HL-60 (cell line): Measurements from ENCODE around the gene C16orf95.

Experiments
- CTCF ChIP-seq: IDR thresholded peaks from one replicate; pipeline ENCODE4 v1.5.1; 2011; ENCODE audit warnings: low read length, control low read depth, inconsistent platforms; ENCODE audit not compliant: insufficient read depth
- POLR2AphosphoS5 ChIP-seq: IDR thresholded peaks from 2 replicates; pipeline ENCODE4 v1.6.1; 2012; ENCODE audit warnings: low read depth
- SPI1 ChIP-seq: IDR thresholded peaks from 2 replicates; pipeline ENCODE4 v1.6.1; 2012; ENCODE audit warnings: low read depth, mild to moderate bottlenecking, borderline replicate concordance
- TF ChIP-seq, protein P1 (sequence below): IDR thresholded peaks from 2 replicates; pipeline ENCODE4 v1.6.1; 2012; ENCODE audit warnings: low read depth; ENCODE audit not compliant: insufficient replicate concordance

DNA sequence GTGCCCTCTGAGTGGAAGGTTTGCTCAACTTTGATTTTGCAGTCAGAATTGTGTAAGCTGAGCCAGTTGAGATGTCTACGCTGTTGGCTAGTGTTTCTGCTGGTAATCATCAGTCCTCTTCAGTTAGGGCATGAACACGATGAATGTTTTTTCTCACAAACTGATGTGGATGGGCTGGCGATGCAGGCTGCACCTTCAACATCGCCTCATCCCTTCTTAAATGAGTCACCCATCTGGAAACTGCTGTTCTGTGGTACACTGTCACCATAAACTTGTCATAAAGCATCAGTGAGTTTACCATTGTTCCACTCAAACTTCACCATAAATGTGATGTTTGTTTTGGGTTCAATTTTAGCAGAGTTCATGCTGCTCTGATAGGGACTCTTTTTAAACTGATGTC, 8.4 kb downstream of the C16orf95 start:
- no peak for TF ChIP-seq CTCF
- TF ChIP-seq POLR2AphosphoS5 = no peak
- TF ChIP-seq, protein P1, sequence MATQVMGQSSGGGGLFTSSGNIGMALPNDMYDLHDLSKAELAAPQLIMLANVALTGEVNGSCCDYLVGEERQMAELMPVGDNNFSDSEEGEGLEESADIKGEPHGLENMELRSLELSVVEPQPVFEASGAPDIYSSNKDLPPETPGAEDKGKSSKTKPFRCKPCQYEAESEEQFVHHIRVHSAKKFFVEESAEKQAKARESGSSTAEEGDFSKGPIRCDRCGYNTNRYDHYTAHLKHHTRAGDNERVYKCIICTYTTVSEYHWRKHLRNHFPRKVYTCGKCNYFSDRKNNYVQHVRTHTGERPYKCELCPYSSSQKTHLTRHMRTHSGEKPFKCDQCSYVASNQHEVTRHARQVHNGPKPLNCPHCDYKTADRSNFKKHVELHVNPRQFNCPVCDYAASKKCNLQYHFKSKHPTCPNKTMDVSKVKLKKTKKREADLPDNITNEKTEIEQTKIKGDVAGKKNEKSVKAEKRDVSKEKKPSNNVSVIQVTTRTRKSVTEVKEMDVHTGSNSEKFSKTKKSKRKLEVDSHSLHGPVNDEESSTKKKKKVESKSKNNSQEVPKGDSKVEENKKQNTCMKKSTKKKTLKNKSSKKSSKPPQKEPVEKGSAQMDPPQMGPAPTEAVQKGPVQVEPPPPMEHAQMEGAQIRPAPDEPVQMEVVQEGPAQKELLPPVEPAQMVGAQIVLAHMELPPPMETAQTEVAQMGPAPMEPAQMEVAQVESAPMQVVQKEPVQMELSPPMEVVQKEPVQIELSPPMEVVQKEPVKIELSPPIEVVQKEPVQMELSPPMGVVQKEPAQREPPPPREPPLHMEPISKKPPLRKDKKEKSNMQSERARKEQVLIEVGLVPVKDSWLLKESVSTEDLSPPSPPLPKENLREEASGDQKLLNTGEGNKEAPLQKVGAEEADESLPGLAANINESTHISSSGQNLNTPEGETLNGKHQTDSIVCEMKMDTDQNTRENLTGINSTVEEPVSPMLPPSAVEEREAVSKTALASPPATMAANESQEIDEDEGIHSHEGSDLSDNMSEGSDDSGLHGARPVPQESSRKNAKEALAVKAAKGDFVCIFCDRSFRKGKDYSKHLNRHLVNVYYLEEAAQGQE = no peak
- TF ChIP-seq SPI1 = no peak
